ENCODE measurements around the gene TNS1. TPM values are rescaled to one million over a fixed set of nuclear protein-coding genes. Genes with fewer than 3 reads are reported as not detected.
"Not testable (repeated sequence)": the region's sequence is repeated elsewhere in the genome, so short reads cannot be mapped to it uniquely, and the experiment has no call there.

Gene TNS1
- total and polyA plus RNA-seq, 2 donors: 191 to 576 TPM

DNA sequence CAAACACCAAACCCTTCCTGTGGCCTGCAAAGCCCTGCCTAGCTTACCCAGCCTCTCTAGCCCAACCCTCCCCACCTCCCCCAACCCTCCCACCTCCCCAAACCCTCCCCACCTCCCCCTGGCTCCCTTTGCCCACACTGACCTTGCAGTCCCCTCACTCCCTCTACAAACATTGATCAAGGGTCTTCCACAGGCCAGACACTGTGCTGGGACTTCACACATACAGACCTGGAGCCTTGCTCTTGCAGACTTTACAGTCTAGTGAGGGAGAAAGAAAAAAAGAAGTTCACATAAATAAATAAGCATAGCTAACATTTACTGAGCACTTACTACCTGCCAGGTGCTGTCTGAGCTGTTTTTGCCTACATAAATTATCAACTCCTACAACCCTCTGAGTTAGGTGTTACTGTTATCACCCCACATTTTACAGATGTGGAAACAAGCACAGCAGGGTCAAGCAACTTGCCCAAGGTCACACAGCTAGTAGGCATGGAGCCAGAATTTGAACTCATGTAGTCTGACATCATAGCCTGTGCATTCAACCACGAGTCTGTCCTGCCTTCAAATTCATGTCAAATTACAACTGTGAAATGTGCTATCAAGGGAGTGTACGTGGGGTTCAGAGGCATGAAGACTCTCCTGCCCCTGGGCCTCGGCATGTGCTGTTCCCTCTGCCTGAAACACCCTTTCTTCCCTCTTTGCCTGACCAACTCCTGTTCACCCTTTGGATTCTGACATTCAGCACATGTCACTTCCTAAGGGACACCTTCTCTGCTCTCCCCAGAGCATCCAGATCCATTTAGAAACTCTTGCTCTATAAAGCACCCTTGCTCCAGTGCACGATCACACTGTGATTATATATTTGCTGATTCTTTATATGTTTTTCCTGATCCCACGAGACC lies 209.9 kb downstream of the TNS1 start:
- WGBS: 75% methylated on average over 5 of the region's 5 CpGs
- Histone ChIP-seq H3K4me1 (ENCODE audit: insufficient read depth) (no peaks in the 10 kb centered on the region), H3K36me3 (ENCODE audit: insufficient read depth) (no peaks in the 10 kb centered on the region), H3K27ac (ENCODE audit: low read depth) (no peak overlapping the region), H3K4me3 (ENCODE audit: low read depth, low read length) (no peak overlapping the region)
- no peak for DNase-seq (ENCODE audit: extremely low spot score)

DNA sequence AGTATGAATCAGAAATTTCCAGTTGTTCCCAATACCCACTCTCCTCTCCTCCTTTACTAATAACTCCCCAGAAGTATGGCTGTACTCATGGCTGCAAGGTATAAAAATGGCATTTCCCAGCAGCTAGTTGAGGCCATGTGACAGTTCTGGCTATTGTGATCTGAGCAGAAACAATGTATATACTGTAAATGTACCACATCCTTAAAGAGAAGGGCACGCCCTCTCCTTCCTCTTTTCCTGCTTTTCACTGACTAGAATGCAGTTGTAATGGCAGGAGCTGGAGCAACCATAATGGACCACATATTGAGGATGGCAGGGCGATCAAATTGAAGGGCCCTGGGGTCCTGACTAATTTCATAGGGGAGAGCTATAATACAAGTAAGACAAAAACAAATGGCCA lies 211.2 kb downstream of the TNS1 start:
- WGBS: 98% methylated on average over 2 of the region's 2 CpGs
- no peak for DNase-seq (ENCODE audit: extremely low spot score)
- Histone ChIP-seq H3K4me1 (ENCODE audit: insufficient read depth) (no peaks in the 10 kb centered on the region), H3K36me3 (ENCODE audit: insufficient read depth) (no peaks in the 10 kb centered on the region), H3K4me3 (ENCODE audit: low read depth, low read length) (no peak overlapping the region), H3K27ac (ENCODE audit: low read depth) (no peak overlapping the region)

DNA sequence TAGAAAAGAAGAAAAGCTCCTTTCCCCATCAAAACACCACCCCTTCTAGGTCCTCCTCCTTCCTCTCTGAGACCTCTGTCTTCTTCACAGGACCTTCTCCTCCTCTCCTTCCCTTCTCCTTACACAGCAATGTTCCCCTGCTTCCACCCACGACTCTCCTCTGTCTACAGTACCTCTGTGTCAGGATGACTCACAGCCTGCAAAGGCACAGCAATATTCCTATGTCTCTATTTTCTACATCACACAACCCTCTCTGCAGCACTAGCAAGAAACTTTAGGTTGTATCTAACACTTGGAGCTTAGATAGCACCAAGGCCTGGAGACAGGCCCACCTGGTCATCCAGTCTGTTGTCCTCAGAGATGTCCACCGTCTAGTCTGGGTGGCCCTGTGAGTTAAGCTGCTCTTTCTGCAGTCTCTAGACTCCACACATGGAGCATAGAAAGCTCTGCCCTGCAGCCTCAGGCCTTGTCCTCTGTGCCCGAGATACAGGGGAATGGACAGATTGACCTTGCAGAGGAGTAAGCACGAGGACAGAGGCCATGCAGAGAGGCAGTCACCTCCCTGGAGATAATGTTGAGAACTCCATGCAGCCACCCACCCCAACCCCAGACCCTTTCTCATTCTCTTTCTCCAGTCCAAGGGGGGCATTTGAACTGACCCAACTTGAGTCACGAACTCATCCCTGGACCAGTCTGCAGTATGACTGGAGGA lies 212.0 kb downstream of the TNS1 start:
- Histone ChIP-seq H3K4me3 (ENCODE audit: low read depth, low read length) (no peak overlapping the region), H3K36me3 (ENCODE audit: insufficient read depth) (no peaks in the 10 kb centered on the region), H3K27ac (ENCODE audit: low read depth) (no peak overlapping the region), H3K4me1 (ENCODE audit: insufficient read depth) (no peaks in the 10 kb centered on the region)
- 76% methylated on average over 5 of the region's 5 CpGs for WGBS
- DNase-seq (ENCODE audit: extremely low spot score): no peak

DNA sequence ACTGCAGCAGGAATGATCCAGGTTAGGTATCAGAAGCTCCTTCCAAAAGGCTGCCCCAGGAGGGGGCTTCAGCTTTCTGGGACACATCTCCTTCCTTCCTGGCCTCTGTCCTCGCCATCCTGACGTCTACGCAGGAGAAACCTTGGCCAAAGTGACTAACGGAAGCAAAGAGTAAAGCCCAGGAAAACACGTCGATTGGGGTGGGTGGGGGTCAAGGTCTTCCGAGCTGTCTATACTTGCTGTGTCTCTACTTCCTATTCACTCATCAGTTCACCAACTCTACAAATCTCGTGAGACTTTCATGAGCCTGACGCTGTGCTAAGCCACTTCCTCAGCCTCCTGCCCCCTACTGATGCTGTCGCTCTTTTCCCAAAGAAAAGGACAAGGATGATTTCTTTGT lies 212.6 kb downstream of the TNS1 start:
- Histone ChIP-seq H3K4me3 (ENCODE audit: low read depth, low read length) (no peak overlapping the region), H3K4me1 (ENCODE audit: insufficient read depth) (no peaks in the 10 kb centered on the region), H3K27ac (ENCODE audit: low read depth) (no peak overlapping the region), H3K36me3 (ENCODE audit: insufficient read depth) (no peaks in the 10 kb centered on the region)
- 76% methylated on average over 10 of the region's 10 CpGs for WGBS
- DNase-seq (ENCODE audit: extremely low spot score): no peak

DNA sequence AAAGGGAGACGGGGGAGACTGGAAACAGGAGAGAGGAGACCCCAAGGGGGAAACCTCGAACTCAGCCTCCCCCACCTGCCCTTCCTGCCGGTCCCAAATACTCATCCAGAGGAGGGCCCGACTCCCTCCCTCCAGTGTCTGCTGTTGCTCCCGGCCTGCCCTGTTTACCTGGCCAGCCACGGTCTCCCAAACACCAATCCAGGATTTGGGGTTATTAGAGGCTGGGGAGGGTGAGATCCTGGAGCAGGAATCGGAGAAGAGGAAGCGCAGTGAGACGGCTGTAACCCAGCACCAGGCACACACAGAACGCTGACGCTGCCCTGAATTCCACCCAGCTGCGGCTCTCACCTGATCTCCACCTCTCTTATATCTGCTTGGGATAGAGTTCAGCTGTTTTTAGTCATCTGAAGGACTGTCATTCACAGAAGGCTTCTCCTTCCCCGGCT lies 213.0 kb downstream of the TNS1 start:
- Histone ChIP-seq H3K36me3 (ENCODE audit: insufficient read depth) (no peaks in the 10 kb centered on the region), H3K27ac (ENCODE audit: low read depth) (no peak overlapping the region), H3K4me1 (ENCODE audit: insufficient read depth) (no peaks in the 10 kb centered on the region), H3K4me3 (ENCODE audit: low read depth, low read length) (no peak overlapping the region)
- DNase-seq (ENCODE audit: extremely low spot score): no peak
- WGBS: 76% methylated on average over 13 of the region's 13 CpGs

GRCh38 chr2:217789003-217789735 lies 213.6 kb downstream of the TNS1 start:
- Histone ChIP-seq H3K4me3 (ENCODE audit: low read depth, low read length) (no peak overlapping the region), H3K4me1 (ENCODE audit: insufficient read depth) (no peaks in the 10 kb centered on the region)
- 37% methylated on average over 15 of the region's 15 CpGs for WGBS

GRCh38 chr2:217788669-217789002 lies 214.2 kb downstream of the TNS1 start:
- 94% methylated on average over 7 of the region's 7 CpGs for WGBS

More at GRCh38 chr2:217789003-217789735, 213.6 kb downstream of the TNS1 start:
- Histone ChIP-seq H3K36me3 (ENCODE audit: insufficient read depth) (no peaks in the 10 kb centered on the region), H3K27ac (ENCODE audit: low read depth) (no peak overlapping the region)
- DNase-seq (ENCODE audit: extremely low spot score): peak; percentile 41

DNA sequence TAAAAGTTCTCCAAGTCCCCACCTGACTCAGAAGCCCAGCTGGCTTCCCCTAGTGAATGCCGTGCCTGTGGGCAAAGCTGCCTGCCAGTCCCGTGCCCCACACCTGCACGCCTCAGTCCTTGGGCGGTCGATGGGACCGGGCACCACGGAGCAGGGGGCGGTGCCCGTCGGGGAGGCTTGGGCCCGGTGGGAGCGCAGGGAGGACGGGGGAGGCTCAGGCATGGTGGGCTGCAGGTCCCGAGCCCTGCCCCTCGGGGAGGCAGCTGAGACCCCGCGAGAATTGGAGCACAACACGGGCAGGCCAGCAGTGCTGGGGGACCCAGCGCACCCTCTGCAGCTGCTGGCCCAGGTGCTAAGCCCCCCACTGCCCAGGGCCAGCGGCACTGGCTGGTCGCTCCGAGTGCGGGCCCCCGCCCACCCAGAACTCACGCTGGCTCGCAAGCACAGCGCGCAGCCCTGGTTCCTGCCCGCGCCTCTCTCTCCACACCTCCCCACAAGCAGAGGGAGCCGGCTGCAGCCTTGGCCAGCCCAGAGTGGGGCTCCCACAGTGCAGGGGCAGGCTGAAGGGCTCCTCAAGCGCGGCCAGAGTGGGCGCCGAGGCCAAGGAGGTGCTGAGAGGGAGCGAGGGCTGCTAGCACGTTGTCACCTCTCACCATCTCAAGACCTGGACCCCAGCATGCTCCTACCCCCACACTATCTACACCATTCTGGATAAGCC lies 215.5 kb downstream of the TNS1 start:
- 97% methylated on average over 37 of the region's 37 CpGs for WGBS
- Histone ChIP-seq H3K4me1 (ENCODE audit: insufficient read depth) (no peaks in the 10 kb centered on the region), H3K27ac (ENCODE audit: low read depth) (no peak overlapping the region), H3K36me3 (ENCODE audit: insufficient read depth) (no peaks in the 10 kb centered on the region), H3K4me3 (ENCODE audit: low read depth, low read length) (no peak overlapping the region)
- DNase-seq (ENCODE audit: extremely low spot score): no peak

More at GRCh38 chr2:217788669-217789002, 214.2 kb downstream of the TNS1 start:
- no peak for DNase-seq (ENCODE audit: extremely low spot score)
- Histone ChIP-seq H3K27ac (ENCODE audit: low read depth) (no peak overlapping the region), H3K4me3 (ENCODE audit: low read depth, low read length) (no peak overlapping the region), H3K4me1 (ENCODE audit: insufficient read depth) (no peaks in the 10 kb centered on the region), H3K36me3 (ENCODE audit: insufficient read depth) (no peaks in the 10 kb centered on the region)

- H3K4me1 ChIP-seq (ENCODE audit: insufficient read depth); DNase-seq (ENCODE audit: extremely low spot score); H3K36me3 ChIP-seq (ENCODE audit: insufficient read depth); H3K27ac ChIP-seq (ENCODE audit: low read depth); H3K4me3 ChIP-seq (ENCODE audit: low read depth, low read length): not testable (repeated sequence)
- 97% methylated on average over 5 of the region's 5 CpGs for WGBS
Measured at GRCh38 chr2:217786560-217786959, 216.2 kb downstream of the TNS1 start.

DNA sequence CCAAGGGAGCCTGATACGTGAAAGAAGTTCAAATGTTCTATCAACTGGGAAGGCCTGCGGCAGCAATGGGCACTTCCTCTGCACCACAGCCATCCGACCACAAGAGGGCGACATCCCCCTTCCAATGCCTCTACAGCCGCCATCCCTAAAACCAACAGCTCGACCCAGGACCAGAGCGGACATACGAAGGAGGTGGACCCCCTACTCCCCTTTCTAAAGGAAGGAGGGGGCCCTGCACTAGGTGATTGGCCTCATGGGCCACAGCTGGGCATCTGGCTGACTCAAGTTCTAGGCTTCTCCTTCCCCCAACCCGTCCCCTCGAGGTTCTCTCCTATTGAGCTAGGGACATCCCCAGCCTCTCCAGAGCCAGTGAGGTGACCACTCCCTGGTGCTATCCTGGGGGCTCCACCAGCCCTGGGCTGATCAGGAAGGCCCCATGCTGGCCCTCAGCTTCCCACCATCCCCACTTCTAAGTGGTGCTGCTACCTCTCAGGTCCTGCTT lies 217.2 kb downstream of the TNS1 start:
- WGBS: 18% methylated on average over 10 of the region's 10 CpGs
- Histone ChIP-seq H3K27ac (ENCODE audit: low read depth) (no peak overlapping the region), H3K4me3 (ENCODE audit: low read depth, low read length) (no peak overlapping the region), H3K36me3 (ENCODE audit: insufficient read depth) (no peaks in the 10 kb centered on the region), H3K4me1 (ENCODE audit: insufficient read depth) (no peaks in the 10 kb centered on the region)
- DNase-seq (ENCODE audit: extremely low spot score): peak; percentile 46

GRCh38 chr2:217784996-217785543 lies 217.7 kb downstream of the TNS1 start:
- H3K4me3 ChIP-seq (ENCODE audit: low read depth, low read length): no peak overlapping the region
- WGBS: 67% methylated on average over 14 of the region's 14 CpGs
- H3K4me1 ChIP-seq (ENCODE audit: insufficient read depth): no peaks in the 10 kb centered on the region
- no peak for DNase-seq (ENCODE audit: extremely low spot score)
- H3K27ac ChIP-seq (ENCODE audit: low read depth): no peak overlapping the region
- no peaks in the 10 kb centered on the region for H3K36me3 ChIP-seq (ENCODE audit: insufficient read depth)

GRCh38 chr2:217783243-217783642 lies 219.6 kb downstream of the TNS1 start:
- no peak for DNase-seq (ENCODE audit: extremely low spot score)
- Histone ChIP-seq H3K27ac (ENCODE audit: low read depth) (no peak overlapping the region), H3K4me1 (ENCODE audit: insufficient read depth) (no peaks in the 10 kb centered on the region), H3K4me3 (ENCODE audit: low read depth, low read length) (no peak overlapping the region), H3K36me3 (ENCODE audit: insufficient read depth) (no peaks in the 10 kb centered on the region)

DNA sequence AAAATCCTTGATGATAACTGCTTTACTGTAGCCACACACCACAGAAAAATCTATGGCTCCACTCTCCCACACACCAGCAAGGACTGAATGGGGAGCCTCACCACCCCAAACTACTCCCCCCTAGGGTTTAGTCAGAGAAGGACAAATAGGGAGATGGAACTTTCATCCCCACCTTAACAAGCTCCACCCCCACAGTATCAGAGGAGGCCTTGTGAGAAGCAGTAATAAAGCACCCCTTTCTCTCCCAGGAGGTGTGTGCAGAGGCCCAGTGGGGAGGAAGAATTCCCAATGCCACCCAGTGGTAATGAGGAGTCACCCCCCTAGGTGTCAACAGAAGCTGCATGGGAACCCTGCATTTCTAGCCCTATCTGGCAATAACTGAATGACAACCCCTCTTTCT lies 224.9 kb downstream of the TNS1 start:
- DNase-seq (ENCODE audit: extremely low spot score): no peak
- no peaks in the 10 kb centered on the region for H3K36me3 ChIP-seq (ENCODE audit: insufficient read depth)
- H3K4me3 ChIP-seq (ENCODE audit: low read depth, low read length): no peak overlapping the region
- H3K27ac ChIP-seq (ENCODE audit: low read depth): no peak overlapping the region
- no peaks in the 10 kb centered on the region for H3K4me1 ChIP-seq (ENCODE audit: insufficient read depth)

All from urinary bladder (tissue), 4 donors.